ENCODE results near the gene HMG20B. TPM values are rescaled to one million over a fixed set of nuclear protein-coding genes. Genes with fewer than 3 reads are reported as not detected.

Gene HMG20B
- total RNA-seq, 1 donor from 2014 or later, result 51.0 TPM

GRCh38 chr19:3599776-3600187, 27.0 kb downstream of the HMG20B start:
- POLR2A ChIA-PET, result no interaction called here

DNA sequence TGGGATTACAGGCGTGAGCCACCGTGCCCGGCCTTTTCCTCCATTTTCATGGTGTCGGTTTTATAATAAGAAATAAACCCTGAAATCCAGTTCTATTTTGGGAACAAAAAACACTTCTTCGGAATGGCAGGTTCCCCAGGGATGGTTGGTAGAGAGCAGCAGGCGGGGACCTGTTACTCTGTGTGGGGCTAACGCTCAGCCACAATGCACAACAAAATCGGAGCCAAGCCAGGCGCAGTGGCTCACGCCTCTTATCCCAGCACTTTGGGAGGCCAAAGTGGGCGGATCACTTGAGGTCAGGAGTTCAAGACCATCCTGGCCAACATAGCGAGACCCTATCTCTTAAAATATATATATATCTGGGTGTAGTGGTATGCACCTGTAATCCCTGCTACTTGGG, 28.3 kb downstream of the HMG20B start:
- no peaks in the 10 kb centered on the region for H3K36me3 Mint-ChIP-seq (ENCODE audit: low read depth)
- POLR2A ChIA-PET, result no interaction called here
- ATAC-seq (ENCODE audit: low read depth) (no peak), DNase-seq (no peak)
- H3K27ac Mint-ChIP-seq, result no peak overlapping the region
- H3K4me1 Mint-ChIP-seq, result peaks cover 3% of the 10 kb centered on the region
- H3K27me3 Mint-ChIP-seq, result no peaks in the 10 kb centered on the region
- H3K9me3 Mint-ChIP-seq, result no peaks in the 10 kb centered on the region
- TF ChIP-seq CTCF (IDR thresholded peaks at IDR 0.05), result no peak
- no peak overlapping the region for H3K4me3 Mint-ChIP-seq
- intact Hi-C loops (cut with micrococcal nuclease), result no loop called here
- CTCF ChIA-PET, result no interaction called here

More at GRCh38 chr19:3599776-3600187, 27.0 kb downstream of the HMG20B start:
- H3K27me3 Mint-ChIP-seq, result no peaks in the 10 kb centered on the region
- DNase-seq (no peak), ATAC-seq (ENCODE audit: low read depth) (no peak)
- CTCF ChIA-PET, result no interaction called here
- TF ChIP-seq CTCF (IDR thresholded peaks at IDR 0.05), result no peak
- H3K4me1 Mint-ChIP-seq, result peaks cover 3% of the 10 kb centered on the region
- H3K36me3 Mint-ChIP-seq (ENCODE audit: low read depth), result no peaks in the 10 kb centered on the region
- intact Hi-C loops (cut with micrococcal nuclease), result no loop called here
- no peak overlapping the region for H3K4me3 Mint-ChIP-seq
- no peaks in the 10 kb centered on the region for H3K9me3 Mint-ChIP-seq
- H3K27ac Mint-ChIP-seq, result no peak overlapping the region

DNA sequence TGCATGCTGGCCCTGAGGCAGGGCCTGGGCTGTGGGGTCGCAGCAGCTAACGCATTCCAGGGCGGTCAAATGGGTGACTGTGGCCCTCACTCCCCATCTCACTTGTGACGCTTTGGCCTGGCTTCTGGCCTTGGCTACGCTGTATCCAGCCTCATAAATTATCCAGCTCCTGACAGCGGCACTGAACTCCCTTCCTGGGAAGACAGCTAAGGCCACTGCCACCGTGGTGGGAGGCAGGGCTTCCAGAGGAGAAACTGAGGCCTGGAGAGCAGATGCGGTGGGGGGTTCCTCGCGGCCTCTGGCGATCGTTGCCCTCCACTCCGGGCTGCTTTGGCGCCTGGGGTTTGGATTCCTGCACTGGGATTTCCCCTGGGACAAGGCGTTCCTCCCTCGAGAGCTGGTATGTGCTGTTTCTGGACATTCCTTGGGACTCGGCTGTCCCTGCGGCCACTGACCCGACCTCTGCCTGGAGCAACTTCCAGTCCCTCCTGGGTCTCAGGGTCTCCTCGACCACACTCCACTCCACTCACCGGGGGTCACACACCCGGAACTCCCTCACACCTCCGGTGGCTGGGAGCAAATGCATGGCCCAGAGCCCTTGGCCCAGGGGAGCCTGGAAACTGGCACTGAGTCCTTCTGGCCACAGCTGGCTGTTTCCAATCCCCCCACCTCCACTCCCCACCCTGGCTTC, 30.5 kb downstream of the HMG20B start:
- peaks cover 1% of the 10 kb centered on the region for H3K27me3 Mint-ChIP-seq
- intact Hi-C loops (cut with micrococcal nuclease), result no loop called here
- no peak overlapping the region for H3K27ac Mint-ChIP-seq
- H3K9me3 Mint-ChIP-seq, result no peaks in the 10 kb centered on the region
- peaks cover 16% of the 10 kb centered on the region for H3K4me1 Mint-ChIP-seq
- H3K36me3 Mint-ChIP-seq (ENCODE audit: low read depth), result no peaks in the 10 kb centered on the region
- TF ChIP-seq CTCF (IDR thresholded peaks at IDR 0.05), result no peak
- DNase-seq (no peak), ATAC-seq (ENCODE audit: low read depth) (no peak)
- POLR2A ChIA-PET, result interaction anchor here (0.5 to 0.7 kb wide), 2 partner anchors 177 to 1509 kb away, joined by 3 to 12 read pairs; no protein-coding TSS in a partner anchor
- CTCF ChIA-PET, result no interaction called here
- H3K4me3 Mint-ChIP-seq, result no peak overlapping the region

DNA sequence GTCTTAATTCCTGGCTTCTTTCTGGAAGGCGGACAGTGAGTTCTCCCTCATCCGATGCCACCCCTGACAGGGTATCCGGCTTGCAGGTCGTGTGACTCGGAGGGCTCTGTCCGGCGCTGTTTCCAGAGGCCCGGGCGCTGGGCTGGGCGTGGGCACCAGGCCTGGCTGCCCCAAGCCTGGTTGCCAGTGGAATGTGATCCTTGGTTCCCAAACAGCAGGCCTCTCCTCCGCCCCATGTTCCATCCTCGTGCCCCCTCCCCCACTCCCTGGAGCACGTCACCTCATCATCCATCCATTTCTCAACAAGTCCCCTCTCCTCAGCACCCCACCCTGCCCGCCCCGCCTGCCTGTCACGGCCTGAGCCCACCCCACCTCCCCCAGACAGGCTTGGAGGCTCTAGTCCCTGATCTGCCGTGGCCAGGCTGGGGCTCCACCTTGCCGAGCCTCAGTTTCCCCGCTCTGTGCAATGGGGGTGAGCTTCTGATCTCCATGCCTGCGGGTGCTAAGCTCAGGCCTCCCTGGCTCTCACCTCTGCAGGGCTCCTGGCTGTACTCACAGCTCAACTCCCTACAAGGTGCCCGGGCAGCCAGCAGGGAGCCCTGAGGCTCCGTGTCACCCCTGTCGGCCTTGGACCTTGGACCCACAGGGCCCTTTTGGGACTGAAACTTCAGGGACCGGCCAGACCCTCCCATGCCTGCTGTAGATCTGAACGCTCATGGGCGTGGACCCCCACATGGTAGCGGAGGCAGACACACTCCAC, 31.7 kb downstream of the HMG20B start:
- Mint-ChIP-seq H3K36me3 (ENCODE audit: low read depth) (no peaks in the 10 kb centered on the region), H3K27me3 (peaks cover 1% of the 10 kb centered on the region), H3K4me1 (peaks cover 18% of the 10 kb centered on the region), H3K4me3 (no peak overlapping the region), H3K27ac (no peak overlapping the region), H3K9me3 (no peaks in the 10 kb centered on the region)
- CTCF ChIA-PET, result interaction anchor here (1.2 kb wide), 1 partner anchor 59 kb away, joined by 3 read pairs; no protein-coding TSS in a partner anchor
- DNase-seq (no peak), ATAC-seq (ENCODE audit: low read depth) (no peak)
- intact Hi-C loops (cut with micrococcal nuclease), result no loop called here
- TF ChIP-seq CTCF (IDR thresholded peaks at IDR 0.05), result no peak
- POLR2A ChIA-PET, result interaction anchor here (0.7 to 1.3 kb wide), 3 partner anchors 14 to 84 kb away, joined by 3 read pairs; partner anchors contain the start of gene MFSD12

- no peak overlapping the region for H3K27ac Mint-ChIP-seq
- ChIA-PET CTCF (interaction anchor here (1.2 kb wide), 1 partner anchor 60 kb away, joined by 3 read pairs; no protein-coding TSS in a partner anchor), POLR2A (interaction anchor here (0.7 to 1.3 kb wide), 3 partner anchors 15 to 83 kb away, joined by 3 read pairs; partner anchors contain the start of gene MFSD12)
- H3K4me3 Mint-ChIP-seq, result no peak overlapping the region
- intact Hi-C loops (cut with micrococcal nuclease), result loop anchor here (5.0 kb wide), 1 partner anchor 48 kb away; the partner anchor contains the start of gene MFSD12
- H3K27me3 Mint-ChIP-seq, result peaks cover 1% of the 10 kb centered on the region
- H3K36me3 Mint-ChIP-seq (ENCODE audit: low read depth), result peaks cover 3% of the 10 kb centered on the region
- H3K9me3 Mint-ChIP-seq, result no peaks in the 10 kb centered on the region
- DNase-seq (peak; percentile 33), ATAC-seq (ENCODE audit: low read depth) (peak; percentile 64)
- no peak for TF ChIP-seq CTCF (IDR thresholded peaks at IDR 0.05)
- peaks cover 18% of the 10 kb centered on the region for H3K4me1 Mint-ChIP-seq
Measured at GRCh38 chr19:3604987-3605343, 32.2 kb downstream of the HMG20B start.

Measured in activated B cell treated with CpG ODN at 0.5 μM for 24 hours (primary cell).